Measurements from ENCODE around the gene CCNB1. TPM values are rescaled to one million over a fixed set of nuclear protein-coding genes. Genes with fewer than 3 reads are reported as not detected.

The CCNB1 gene
- total and polyA plus RNA-seq, 4 donors = 1.0 to 82.5 (median 5.8) TPM

GRCh38 chr5:69217151-69217511 lies 50.2 kb downstream of the CCNB1 start:
- Histone ChIP-seq H3K27ac (ENCODE audit: low read depth in 1 of 2, low read length in 2 of 2) (peak overlapping the region; percentile 99), H3K4me3 (ENCODE audit: low read depth in 1 of 3, low read length in 3 of 3) (peak overlapping the region in 2 of 3 donors; percentile 75 to 98)

DNA sequence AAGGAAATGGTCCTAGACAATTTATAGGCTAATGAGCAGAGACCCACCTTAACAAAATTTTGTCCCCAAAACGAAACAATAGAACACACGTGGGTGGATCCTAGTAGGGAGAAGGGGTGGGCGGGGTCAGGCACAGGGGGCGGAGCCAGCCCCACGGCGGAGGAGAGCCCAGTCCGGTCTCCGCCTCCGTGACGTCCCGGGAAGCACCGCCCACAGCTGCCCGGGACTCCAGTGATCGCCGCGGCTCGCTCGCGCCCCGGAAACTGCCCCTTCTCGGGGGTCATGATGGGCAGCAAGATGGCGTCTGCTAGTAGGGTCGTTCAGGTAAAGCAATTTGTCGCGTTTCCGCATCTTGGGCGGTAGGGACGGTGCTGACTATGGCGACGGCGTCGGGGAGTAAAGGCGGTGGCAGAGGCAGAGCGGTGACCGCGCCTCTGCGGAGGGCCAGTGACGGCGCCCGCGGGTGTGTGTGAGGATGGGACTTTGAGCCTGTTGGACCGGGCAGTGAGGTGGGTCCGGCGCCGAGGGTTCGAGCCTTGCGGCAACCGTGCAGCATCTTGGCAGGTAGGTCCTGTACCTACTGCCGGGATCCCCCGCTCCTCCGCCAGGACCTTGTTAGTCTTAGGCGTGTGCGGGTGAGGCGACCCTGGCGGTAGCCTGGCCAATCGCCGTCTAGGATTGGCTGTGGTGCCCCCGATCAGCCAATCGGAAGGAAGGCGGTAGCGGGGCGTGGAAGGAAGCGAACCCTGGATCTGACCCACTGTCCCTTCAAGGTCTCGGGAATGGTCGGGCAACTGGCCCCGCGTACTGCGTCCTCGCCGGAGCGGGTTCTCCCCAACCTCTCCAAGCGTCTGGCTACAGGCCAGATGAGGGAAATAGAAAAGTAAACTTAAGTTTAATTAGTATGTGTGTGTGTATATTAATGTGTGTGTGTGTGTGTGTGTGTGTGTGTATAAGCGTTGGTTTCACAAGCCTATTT lies 50.9 kb downstream of the CCNB1 start:
- WGBS = under 1% methylated on average over 73 of the region's 73 CpGs
- H3K9ac ChIP-seq (ENCODE audit: low read depth in 1 of 2, low read length in 2 of 2) = peak overlapping the region; percentile 96 to 99
- no peaks in the 10 kb centered on the region for H3K27me3 ChIP-seq (ENCODE audit: control insufficient read depth in 4 of 4, insufficient read depth in 4 of 4, low read length in 3 of 4)
- no peaks in the 10 kb centered on the region for H3K9me3 ChIP-seq (ENCODE audit: control insufficient read depth in 4 of 4, low read length in 3 of 4)
- H3K4me1 ChIP-seq (ENCODE audit: control insufficient read depth in 4 of 4, insufficient read depth in 4 of 4, low read length in 3 of 4) = peaks cover 2 to 17% (median 15%) of the 10 kb centered on the region in 4 donors
- H3K4me3 ChIP-seq (ENCODE audit: low read depth in 1 of 3, low read length in 3 of 3) = peak overlapping the region; percentile 75 to 99 (median 98)
- peak; percentile 99 for DNase-seq (ENCODE audit: low spot score)
- peaks cover 0 to 2% (median 0%) of the 10 kb centered on the region in 4 donors for H3K36me3 ChIP-seq (ENCODE audit: control insufficient read depth in 4 of 4, insufficient read depth in 3 of 4, low read depth in 1 of 4, low read length in 3 of 4)
- peak overlapping the region; percentile 99 for H3K27ac ChIP-seq (ENCODE audit: low read depth in 1 of 2, low read length in 2 of 2)
- TF ChIP-seq EGR1 (IDR thresholded peaks at IDR 0.05; ENCODE audit: low read depth in 2 of 2) (peak in 1 of 2 donors; percentile 34), FOXA2 (IDR thresholded peaks at IDR 0.05) (no peak), HNF4G (IDR thresholded peaks at IDR 0.05) (no peak), FOXA1 (IDR thresholded peaks at IDR 0.05) (no peak), RAD21 (IDR thresholded peaks at IDR 0.05) (peak in 1 of 2 donors; percentile 0), TAF1 (conservative IDR thresholded peaks at IDR 0.05) (peak; percentile 75), RXRA (IDR thresholded peaks at IDR 0.05) (peak; percentile 65 to 71), SP1 (IDR thresholded peaks at IDR 0.05) (peak; percentile 73), HNF4A (conservative IDR thresholded peaks at IDR 0.05) (peak; percentile 56 to 60), YY1 (IDR thresholded peaks at IDR 0.05) (peak; percentile 97), CTCF (IDR thresholded peaks at IDR 0.05; ENCODE audit: low read depth, low read length, missing input control) (peak; percentile 39)
- TF ChIP-seq, protein P1, sequence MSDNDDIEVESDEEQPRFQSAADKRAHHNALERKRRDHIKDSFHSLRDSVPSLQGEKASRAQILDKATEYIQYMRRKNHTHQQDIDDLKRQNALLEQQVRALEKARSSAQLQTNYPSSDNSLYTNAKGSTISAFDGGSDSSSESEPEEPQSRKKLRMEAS (IDR thresholded peaks at IDR 0.05) = no peak
- TF ChIP-seq, protein P2, sequence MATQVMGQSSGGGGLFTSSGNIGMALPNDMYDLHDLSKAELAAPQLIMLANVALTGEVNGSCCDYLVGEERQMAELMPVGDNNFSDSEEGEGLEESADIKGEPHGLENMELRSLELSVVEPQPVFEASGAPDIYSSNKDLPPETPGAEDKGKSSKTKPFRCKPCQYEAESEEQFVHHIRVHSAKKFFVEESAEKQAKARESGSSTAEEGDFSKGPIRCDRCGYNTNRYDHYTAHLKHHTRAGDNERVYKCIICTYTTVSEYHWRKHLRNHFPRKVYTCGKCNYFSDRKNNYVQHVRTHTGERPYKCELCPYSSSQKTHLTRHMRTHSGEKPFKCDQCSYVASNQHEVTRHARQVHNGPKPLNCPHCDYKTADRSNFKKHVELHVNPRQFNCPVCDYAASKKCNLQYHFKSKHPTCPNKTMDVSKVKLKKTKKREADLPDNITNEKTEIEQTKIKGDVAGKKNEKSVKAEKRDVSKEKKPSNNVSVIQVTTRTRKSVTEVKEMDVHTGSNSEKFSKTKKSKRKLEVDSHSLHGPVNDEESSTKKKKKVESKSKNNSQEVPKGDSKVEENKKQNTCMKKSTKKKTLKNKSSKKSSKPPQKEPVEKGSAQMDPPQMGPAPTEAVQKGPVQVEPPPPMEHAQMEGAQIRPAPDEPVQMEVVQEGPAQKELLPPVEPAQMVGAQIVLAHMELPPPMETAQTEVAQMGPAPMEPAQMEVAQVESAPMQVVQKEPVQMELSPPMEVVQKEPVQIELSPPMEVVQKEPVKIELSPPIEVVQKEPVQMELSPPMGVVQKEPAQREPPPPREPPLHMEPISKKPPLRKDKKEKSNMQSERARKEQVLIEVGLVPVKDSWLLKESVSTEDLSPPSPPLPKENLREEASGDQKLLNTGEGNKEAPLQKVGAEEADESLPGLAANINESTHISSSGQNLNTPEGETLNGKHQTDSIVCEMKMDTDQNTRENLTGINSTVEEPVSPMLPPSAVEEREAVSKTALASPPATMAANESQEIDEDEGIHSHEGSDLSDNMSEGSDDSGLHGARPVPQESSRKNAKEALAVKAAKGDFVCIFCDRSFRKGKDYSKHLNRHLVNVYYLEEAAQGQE (IDR thresholded peaks at IDR 0.05) = peak; percentile 85
- TF ChIP-seq, protein P3, sequence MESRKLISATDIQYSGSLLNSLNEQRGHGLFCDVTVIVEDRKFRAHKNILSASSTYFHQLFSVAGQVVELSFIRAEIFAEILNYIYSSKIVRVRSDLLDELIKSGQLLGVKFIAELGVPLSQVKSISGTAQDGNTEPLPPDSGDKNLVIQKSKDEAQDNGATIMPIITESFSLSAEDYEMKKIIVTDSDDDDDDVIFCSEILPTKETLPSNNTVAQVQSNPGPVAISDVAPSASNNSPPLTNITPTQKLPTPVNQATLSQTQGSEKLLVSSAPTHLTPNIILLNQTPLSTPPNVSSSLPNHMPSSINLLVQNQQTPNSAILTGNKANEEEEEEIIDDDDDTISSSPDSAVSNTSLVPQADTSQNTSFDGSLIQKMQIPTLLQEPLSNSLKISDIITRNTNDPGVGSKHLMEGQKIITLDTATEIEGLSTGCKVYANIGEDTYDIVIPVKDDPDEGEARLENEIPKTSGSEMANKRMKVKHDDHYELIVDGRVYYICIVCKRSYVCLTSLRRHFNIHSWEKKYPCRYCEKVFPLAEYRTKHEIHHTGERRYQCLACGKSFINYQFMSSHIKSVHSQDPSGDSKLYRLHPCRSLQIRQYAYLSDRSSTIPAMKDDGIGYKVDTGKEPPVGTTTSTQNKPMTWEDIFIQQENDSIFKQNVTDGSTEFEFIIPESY (IDR thresholded peaks at IDR 0.05) = no peak

More at GRCh38 chr5:69217151-69217511, 50.2 kb downstream of the CCNB1 start:
- DNase-seq (ENCODE audit: low spot score) = no peak
- TF ChIP-seq TAF1 (conservative IDR thresholded peaks at IDR 0.05) (no peak), ATF3 (IDR thresholded peaks at IDR 0.05) (no peak), RAD21 (IDR thresholded peaks at IDR 0.05) (no peak), GABPA (IDR thresholded peaks at IDR 0.05 in 1 of 2, conservative IDR thresholded peaks at IDR 0.05 in 1 of 2) (peak in 1 of 2 donors; percentile 23), YY1 (IDR thresholded peaks at IDR 0.05) (no peak), SP1 (IDR thresholded peaks at IDR 0.05) (no peak), HNF4A (conservative IDR thresholded peaks at IDR 0.05) (no peak), CTCF (IDR thresholded peaks at IDR 0.05; ENCODE audit: low read depth, low read length, missing input control) (no peak)
- WGBS = 46% methylated on average over 6 of the region's 6 CpGs
- peaks cover 0 to 2% (median 0%) of the 10 kb centered on the region in 4 donors for H3K36me3 ChIP-seq (ENCODE audit: control insufficient read depth in 4 of 4, insufficient read depth in 3 of 4, low read depth in 1 of 4, low read length in 3 of 4)
- peak overlapping the region; percentile 28 to 85 for H3K9ac ChIP-seq (ENCODE audit: low read depth in 1 of 2, low read length in 2 of 2)
- H3K4me1 ChIP-seq (ENCODE audit: control insufficient read depth in 4 of 4, insufficient read depth in 4 of 4, low read length in 3 of 4) = peaks cover 2 to 16% (median 13%) of the 10 kb centered on the region in 4 donors
- no peaks in the 10 kb centered on the region for H3K27me3 ChIP-seq (ENCODE audit: control insufficient read depth in 4 of 4, insufficient read depth in 4 of 4, low read length in 3 of 4)
- no peaks in the 10 kb centered on the region for H3K9me3 ChIP-seq (ENCODE audit: control insufficient read depth in 4 of 4, low read length in 3 of 4)

Data from liver (tissue), 9 donors.